MM.1S (cell line): Measurements from ENCODE around the gene SYMPK.

Experiments used
- DNase-seq: peaks from one replicate; pipeline ENCODE4 v3.0.0-alpha.2; 2015
- H2AFZ ChIP-seq: fragments of 300-600 bp; sonication (generic); 2 replicates; pipeline ENCODE4 v1.6.0; 2016; ENCODE audit warnings: antibody characterized with exemption, low read length
- H3F3A ChIP-seq: fragments of 300-600 bp; sonication (generic); 2 replicates; pipeline ENCODE4 v1.6.1; 2016; ENCODE audit warnings: mild to moderate bottlenecking, antibody characterized with exemption, low read length, moderate library complexity, mixed read lengths; ENCODE audit not compliant: insufficient read depth
- H3K27ac ChIP-seq: fragments of 300-600 bp; sonication (generic); 2 replicates; pipeline ENCODE4 v1.5.1; 2016; ENCODE audit warnings: mild to moderate bottlenecking, low read length
- H3K27me3 ChIP-seq: fragments of 300-600 bp; sonication (generic); replicated peaks from 2 replicates; pipeline ENCODE4 v1.6.0; 2016; ENCODE audit warnings: low read length; ENCODE audit not compliant: insufficient read depth
- H3K36me3 ChIP-seq: fragments of 300-600 bp; sonication (generic); replicated peaks from 2 replicates; pipeline ENCODE4 v1.6.1; 2016; ENCODE audit warnings: mild to moderate bottlenecking, low read length, mixed read lengths; ENCODE audit not compliant: insufficient read depth
- H3K4me1 ChIP-seq: fragments of 300-600 bp; sonication (generic); 2 replicates; pipeline ENCODE4 v1.6.1; 2016; ENCODE audit warnings: low read length, mixed read lengths
- H3K4me2 ChIP-seq: fragments of 300-600 bp; sonication (generic); 2 replicates; pipeline ENCODE4 v1.6.0; 2016; ENCODE audit warnings: low read depth, low read length
- H3K4me3 ChIP-seq: fragments of 300-600 bp; sonication (generic); 2 replicates; pipeline ENCODE4 v1.5.1; 2016; ENCODE audit warnings: low read length, mixed read lengths
- H3K79me2 ChIP-seq: fragments of 300-600 bp; sonication (generic); 2 replicates; pipeline ENCODE4 v1.6.1; 2016; ENCODE audit warnings: mixed run types, low read length, mixed read lengths
- H3K9ac ChIP-seq: fragments of 300-600 bp; sonication (generic); 2 replicates; pipeline ENCODE4 v1.6.1; 2016; ENCODE audit warnings: low read length, mixed read lengths
- H3K9me2 ChIP-seq: fragments of 300-600 bp; sonication (generic); replicated peaks from 2 replicates; pipeline ENCODE4 v1.6.1; 2016; ENCODE audit warnings: mild to moderate bottlenecking, low read length, mixed read lengths; ENCODE audit not compliant: insufficient read depth
- H3K9me3 ChIP-seq: fragments of 300-600 bp; sonication (generic); replicated peaks from 2 replicates; pipeline ENCODE4 v1.6.1; 2016; ENCODE audit warnings: mild to moderate bottlenecking, low read length, mixed read lengths; ENCODE audit not compliant: insufficient read depth
- H4K20me1 ChIP-seq: fragments of 300-600 bp; sonication (generic); 2 replicates; pipeline ENCODE4 v1.6.1; 2016; ENCODE audit warnings: mild to moderate bottlenecking, low read length, moderate library complexity, mixed read lengths; ENCODE audit not compliant: insufficient read depth
- CTCF ChIP-seq: fragments of 300-600 bp; sonication (generic); IDR thresholded peaks from 2 replicates; pipeline ENCODE4 v1.5.1; 2016; ENCODE audit warnings: antibody characterized with exemption, low read length, mixed read lengths
- EZH2 ChIP-seq: fragments of 300-600 bp; sonication (generic); optimal IDR thresholded peaks from 2 replicates; pipeline ENCODE3; 2017; ENCODE audit warnings: low read depth, mild to moderate bottlenecking, antibody characterized with exemption, low read length, mixed read lengths
- EZH2phosphoT487 ChIP-seq: fragments of 300-600 bp; sonication (generic); IDR thresholded peaks from 2 replicates; pipeline ENCODE4 v1.6.1; 2018; ENCODE audit warnings: antibody characterized with exemption, low read length

The SYMPK gene

GRCh38 chr19:45790942-45791341 lies 72.0 kb downstream of the SYMPK start:
- Histone ChIP-seq H3K4me3 (no peak overlapping the region), H3F3A (no peaks in the 10 kb centered on the region), H3K4me1 (peaks cover 15% of the 10 kb centered on the region), H3K9ac (no peak overlapping the region), H3K27ac (no peak overlapping the region), H3K9me2 (no peaks in the 10 kb centered on the region), H3K36me3 (0 out of 2 replicates have a peak, but pooled peaks cover 3% of the 10 kb centered on the region), H3K79me2 (peaks cover 23% of the 10 kb centered on the region), H3K27me3 (no peaks in the 10 kb centered on the region), H3K9me3 (no peaks in the 10 kb centered on the region), H3K4me2 (no peak overlapping the region), H4K20me1 (no peaks in the 10 kb centered on the region), H2AFZ (no peak overlapping the region)
- TF ChIP-seq EZH2 (no peak), CTCF (no peak), EZH2phosphoT487 (no peak)
- DNase-seq: no peak

GRCh38 chr19:45789035-45789786 lies 73.7 kb downstream of the SYMPK start:
- peaks cover 23% of the 10 kb centered on the region for H3K79me2 ChIP-seq
- no peaks in the 10 kb centered on the region for H3K9me2 ChIP-seq
- no peak for DNase-seq
- no peak overlapping the region for H3K4me2 ChIP-seq
- no peak overlapping the region for H3K4me3 ChIP-seq
- no peaks in the 10 kb centered on the region for H3K9me3 ChIP-seq
- H3K36me3 ChIP-seq: 0 out of 2 replicates have a peak, but pooled peaks cover 3% of the 10 kb centered on the region
- no peak for TF ChIP-seq EZH2phosphoT487
- TF ChIP-seq EZH2: no peak
- no peak for TF ChIP-seq CTCF
- H3K27ac ChIP-seq: no peak overlapping the region
- no peaks in the 10 kb centered on the region for H4K20me1 ChIP-seq
- no peak overlapping the region for H3K9ac ChIP-seq
- no peaks in the 10 kb centered on the region for H3K27me3 ChIP-seq
- peaks cover 15% of the 10 kb centered on the region for H3K4me1 ChIP-seq
- no peak overlapping the region for H2AFZ ChIP-seq
- no peaks in the 10 kb centered on the region for H3F3A ChIP-seq

- no peaks in the 10 kb centered on the region for H3F3A ChIP-seq
- no peak overlapping the region for H3K4me2 ChIP-seq
- 0 out of 2 replicates have a peak, but pooled peaks cover 3% of the 10 kb centered on the region for H3K36me3 ChIP-seq
- no peaks in the 10 kb centered on the region for H3K9me2 ChIP-seq
- H3K9me3 ChIP-seq: no peaks in the 10 kb centered on the region
- DNase-seq: no peak
- H3K4me3 ChIP-seq: no peak overlapping the region
- no peak overlapping the region for H2AFZ ChIP-seq
- no peak for TF ChIP-seq EZH2phosphoT487
- no peak for TF ChIP-seq CTCF
- TF ChIP-seq EZH2: no peak
- no peaks in the 10 kb centered on the region for H3K27me3 ChIP-seq
- no peak overlapping the region for H3K27ac ChIP-seq
- no peak overlapping the region for H3K9ac ChIP-seq
- H4K20me1 ChIP-seq: no peaks in the 10 kb centered on the region
- peaks cover 16% of the 10 kb centered on the region for H3K79me2 ChIP-seq
- H3K4me1 ChIP-seq: peaks cover 4% of the 10 kb centered on the region; the same call in 1 of the 2 replicates
Measured at GRCh38 chr19:45786533-45786894, 76.4 kb downstream of the SYMPK start.
